GM12878 (cell line): ENCODE results near the gene MFN2. TPM values are rescaled to one million over a fixed set of nuclear protein-coding genes. Genes with fewer than 3 reads are reported as not detected.

Source experiments
- ASH2L ChIP-seq: fragments of 300-600, 200-600 bp; sonication (generic); IDR thresholded peaks from 2 replicates; pipeline ENCODE4 v1.6.1; 2017; ENCODE audit warnings: low read depth, mild to moderate bottlenecking, borderline replicate concordance
- ATF2 ChIP-seq: IDR thresholded peaks from 2 replicates; pipeline ENCODE4 v1.6.1; 2012; ENCODE audit warnings: low read length, inconsistent platforms
- BCL11A ChIP-seq: IDR thresholded peaks from 2 replicates; pipeline ENCODE4 v1.6.1; 2011; ENCODE audit warnings: low read depth, low read length
- BRCA1 ChIP-seq: IDR thresholded peaks from 2 replicates; pipeline ENCODE4 v1.6.1; 2011; ENCODE audit warnings: low read depth, low read length, improper control_type of control experiment
- CBFB ChIP-seq: IDR thresholded peaks from 2 replicates; pipeline ENCODE4 v1.6.1; 2016; ENCODE audit warnings: antibody characterized with exemption, low read depth
- CBX3 ChIP-seq: fragments of 200-600 bp; sonication (generic); IDR thresholded peaks from 2 replicates; pipeline ENCODE4 v1.6.1; 2016; ENCODE audit warnings: low read depth, borderline replicate concordance
- CHD2 ChIP-seq: IDR thresholded peaks from 2 replicates; pipeline ENCODE4 v1.6.1; 2011; ENCODE audit warnings: low read depth, low read length, improper control_type of control experiment, borderline replicate concordance
- DPF2 ChIP-seq: fragments of 450-650 bp; IDR thresholded peaks from 2 replicates; pipeline ENCODE4 v1.6.1; 2017; ENCODE audit warnings: mild to moderate bottlenecking
- FOXK2 ChIP-seq: fragments of 450-650 bp; IDR thresholded peaks from 2 replicates; pipeline ENCODE4 v1.6.1; 2017; ENCODE audit warnings: mild to moderate bottlenecking, moderate library complexity
- HDGF ChIP-seq: fragments of 450-650 bp; IDR thresholded peaks from 2 replicates; pipeline ENCODE4 v1.6.1; 2016; ENCODE audit warnings: antibody characterized with exemption
- IKZF1 ChIP-seq: fragments of 450-650 bp; conservative IDR thresholded peaks from 2 replicates; pipeline ENCODE4 v1.6.1; 2017; ENCODE audit warnings: antibody characterized with exemption, mild to moderate bottlenecking
- NFYA ChIP-seq: IDR thresholded peaks from 2 replicates; pipeline ENCODE4 v1.6.1; 2011; ENCODE audit warnings: low read depth, mild to moderate bottlenecking, low read length, improper control_type of control experiment, borderline replicate concordance
- NKRF ChIP-seq: fragments of 450-650 bp; conservative IDR thresholded peaks from 2 replicates; pipeline ENCODE4 v1.6.1; 2017; ENCODE audit warnings: mild to moderate bottlenecking, moderate library complexity
- NR2F1 ChIP-seq: fragments of 450-650 bp; conservative IDR thresholded peaks from 2 replicates; pipeline ENCODE4 v1.6.1; 2017; ENCODE audit warnings: mild to moderate bottlenecking
- PBX3 ChIP-seq: IDR thresholded peaks from 2 replicates; pipeline ENCODE4 v1.6.1; 2011; ENCODE audit warnings: mild to moderate bottlenecking, low read depth, low read length, moderate library complexity; ENCODE audit not compliant: insufficient replicate concordance
- SMAD5 ChIP-seq: IDR thresholded peaks from 2 replicates; pipeline ENCODE4 v1.6.1; 2016; ENCODE audit warnings: antibody characterized with exemption, low read depth
- SP1 ChIP-seq: IDR thresholded peaks from one replicate; pipeline ENCODE4 v1.6.1; 2011; ENCODE audit warnings: low read depth, low read length
- SREBF1 ChIP-seq: IDR thresholded peaks from 2 replicates; pipeline ENCODE4 v1.6.1; 2012; ENCODE audit warnings: mild to moderate bottlenecking, low read length
- TBL1XR1 ChIP-seq: IDR thresholded peaks from 2 replicates; pipeline ENCODE4 v1.6.1; 2012; ENCODE audit warnings: low read depth, low read length, improper control_type of control experiment
- YY1 ChIP-seq: IDR thresholded peaks from 2 replicates; pipeline ENCODE4 v1.6.1; 2011; ENCODE audit warnings: low read depth, mild to moderate bottlenecking, low read length
- ZNF384 ChIP-seq: IDR thresholded peaks from 2 replicates; pipeline ENCODE4 v1.6.1; 2012; ENCODE audit warnings: low read depth, mild to moderate bottlenecking, low read length, improper control_type of control experiment, borderline replicate concordance
- polyA plus RNA-seq, 11 experiments: library from polyadenylated mRNA; depleted of rRNA in 4 of 11; unstranded in 6 of 11; stranded (reverse) in 5 of 11; fragments of >200 nt; fragmentation: Nextera tagmentation in 4 of 11; fragmentation: Illumina TruSeq in 1 of 11; extraction: Ambion mirVana in 4 of 11; extraction: Trizol in 1 of 11; gene quantifications; 1 replicate in 1 of 11; 2 replicates in 10 of 11; pipeline versions ENCODE4 v1.2.1 to v1.2.3, GENCODE V29; 2011 to 2016; ENCODE audit warnings: inconsistent platforms in 2 of 11, missing spikeins in 2 of 11, low read depth in 1 of 11
- total RNA-seq, 4 experiments: library from RNA; depleted of rRNA in 3 of 4; stranded (reverse); fragments of >200 nt in 3 of 4; fragmentation: Illumina TruSeq in 1 of 4; extraction: Trizol in 1 of 4; gene quantifications; 2 replicates each; pipeline versions ENCODE4 v1.2.1 to v1.2.3, GENCODE V29; 2013 to 2021
- TF ChIP-seq, protein P1 (sequence below): fragments of 450-650 bp; IDR thresholded peaks from 2 replicates; pipeline ENCODE4 v1.6.1; 2017; ENCODE audit warnings: mild to moderate bottlenecking
- TF ChIP-seq, protein P2 (sequence below): fragments of 450-650 bp; IDR thresholded peaks from 2 replicates; pipeline ENCODE4 v1.6.1; 2017; ENCODE audit warnings: mild to moderate bottlenecking, low read depth, inconsistent platforms; ENCODE audit not compliant: poor library complexity, severe bottlenecking

MFN2 gene
- total and polyA plus RNA-seq, 10 of the 15 experiments (the other 5 are each of a cell fraction or from before 2014, with no cell fraction given), result 5.3 to 64.4 (median 48.1) TPM

GRCh38 chr1:11934302-11935056, 45.8 kb upstream of the MFN2 start, which contains the start of gene PLOD1 (continued):
- TF ChIP-seq SP1 (no peak), IKZF1 (peak; percentile 57; the same call in 1 of the 2 replicates), ATF2 (no peak), ASH2L (no peak), NR2F1 (0 out of 2 replicates have a peak, but pooled peaks have one; percentile 35), NFYA (no peak), PBX3 (no peak), YY1 (peak; percentile 69), NKRF (peak; percentile 76), CHD2 (no peak), BRCA1 (no peak), FOXK2 (no peak), DPF2 (peak; percentile 25), ZNF384 (no peak), TBL1XR1 (no peak), CBFB (no peak), CBX3 (no peak), SREBF1 (no peak), HDGF (no peak), SMAD5 (peak; percentile 66; the same call in 1 of the 2 replicates), BCL11A (no peak)
- TF ChIP-seq, protein P1, sequence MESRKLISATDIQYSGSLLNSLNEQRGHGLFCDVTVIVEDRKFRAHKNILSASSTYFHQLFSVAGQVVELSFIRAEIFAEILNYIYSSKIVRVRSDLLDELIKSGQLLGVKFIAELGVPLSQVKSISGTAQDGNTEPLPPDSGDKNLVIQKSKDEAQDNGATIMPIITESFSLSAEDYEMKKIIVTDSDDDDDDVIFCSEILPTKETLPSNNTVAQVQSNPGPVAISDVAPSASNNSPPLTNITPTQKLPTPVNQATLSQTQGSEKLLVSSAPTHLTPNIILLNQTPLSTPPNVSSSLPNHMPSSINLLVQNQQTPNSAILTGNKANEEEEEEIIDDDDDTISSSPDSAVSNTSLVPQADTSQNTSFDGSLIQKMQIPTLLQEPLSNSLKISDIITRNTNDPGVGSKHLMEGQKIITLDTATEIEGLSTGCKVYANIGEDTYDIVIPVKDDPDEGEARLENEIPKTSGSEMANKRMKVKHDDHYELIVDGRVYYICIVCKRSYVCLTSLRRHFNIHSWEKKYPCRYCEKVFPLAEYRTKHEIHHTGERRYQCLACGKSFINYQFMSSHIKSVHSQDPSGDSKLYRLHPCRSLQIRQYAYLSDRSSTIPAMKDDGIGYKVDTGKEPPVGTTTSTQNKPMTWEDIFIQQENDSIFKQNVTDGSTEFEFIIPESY, result no peak
- TF ChIP-seq, protein P2, sequence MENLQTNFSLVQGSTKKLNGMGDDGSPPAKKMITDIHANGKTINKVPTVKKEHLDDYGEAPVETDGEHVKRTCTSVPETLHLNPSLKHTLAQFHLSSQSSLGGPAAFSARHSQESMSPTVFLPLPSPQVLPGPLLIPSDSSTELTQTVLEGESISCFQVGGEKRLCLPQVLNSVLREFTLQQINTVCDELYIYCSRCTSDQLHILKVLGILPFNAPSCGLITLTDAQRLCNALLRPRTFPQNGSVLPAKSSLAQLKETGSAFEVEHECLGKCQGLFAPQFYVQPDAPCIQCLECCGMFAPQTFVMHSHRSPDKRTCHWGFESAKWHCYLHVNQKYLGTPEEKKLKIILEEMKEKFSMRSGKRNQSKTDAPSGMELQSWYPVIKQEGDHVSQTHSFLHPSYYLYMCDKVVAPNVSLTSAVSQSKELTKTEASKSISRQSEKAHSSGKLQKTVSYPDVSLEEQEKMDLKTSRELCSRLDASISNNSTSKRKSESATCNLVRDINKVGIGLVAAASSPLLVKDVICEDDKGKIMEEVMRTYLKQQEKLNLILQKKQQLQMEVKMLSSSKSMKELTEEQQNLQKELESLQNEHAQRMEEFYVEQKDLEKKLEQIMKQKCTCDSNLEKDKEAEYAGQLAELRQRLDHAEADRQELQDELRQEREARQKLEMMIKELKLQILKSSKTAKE, result no peak
